HG03095 (cell line): Measurements from ENCODE around the gene ADNP.
"Not testable (repeated sequence)": the region's sequence is repeated elsewhere in the genome, so short reads cannot be mapped to it uniquely, and the experiment has no call there.

Source experiments
- ATAC-seq: cut with Tn5 transposase; IDR thresholded peaks from one replicate; pipeline ENCODE4 v1.9.1; 2021; ENCODE audit warnings: moderate library complexity; ENCODE audit not compliant: unreplicated experiment

ADNP gene

DNA sequence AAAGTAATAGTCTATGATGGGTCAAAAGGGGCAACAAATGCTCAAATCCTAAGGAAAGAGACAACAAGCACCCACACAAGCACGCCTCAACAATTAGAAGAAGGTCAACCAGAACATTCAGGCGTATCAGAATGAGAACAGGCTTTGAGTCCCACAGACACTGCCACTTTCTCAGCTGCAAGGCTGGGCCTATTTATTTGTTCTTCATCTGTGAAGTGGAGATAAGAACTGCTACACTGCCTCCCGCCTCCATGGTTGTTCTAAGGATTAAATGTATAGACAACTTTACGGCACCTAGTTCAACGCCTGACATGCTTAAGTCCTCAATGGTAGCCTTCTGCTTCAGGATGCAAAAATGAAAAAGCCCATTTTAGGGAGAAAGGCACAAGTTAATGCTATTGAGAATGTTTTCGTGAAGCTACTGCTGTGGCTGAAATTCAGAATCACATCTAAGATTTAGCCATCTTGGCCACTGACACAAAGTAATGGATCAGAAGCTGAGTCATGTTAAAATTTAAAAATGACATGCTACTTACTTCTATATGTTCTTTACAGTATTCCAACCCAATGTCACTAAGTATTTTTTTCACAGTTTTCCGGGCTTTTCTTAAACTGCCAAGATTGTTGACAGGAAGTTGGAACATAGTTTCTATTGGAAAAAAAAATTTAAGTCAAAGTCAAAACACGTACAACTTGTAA, 27.7 kb downstream of the ADNP start:
- no peak for ATAC-seq

DNA sequence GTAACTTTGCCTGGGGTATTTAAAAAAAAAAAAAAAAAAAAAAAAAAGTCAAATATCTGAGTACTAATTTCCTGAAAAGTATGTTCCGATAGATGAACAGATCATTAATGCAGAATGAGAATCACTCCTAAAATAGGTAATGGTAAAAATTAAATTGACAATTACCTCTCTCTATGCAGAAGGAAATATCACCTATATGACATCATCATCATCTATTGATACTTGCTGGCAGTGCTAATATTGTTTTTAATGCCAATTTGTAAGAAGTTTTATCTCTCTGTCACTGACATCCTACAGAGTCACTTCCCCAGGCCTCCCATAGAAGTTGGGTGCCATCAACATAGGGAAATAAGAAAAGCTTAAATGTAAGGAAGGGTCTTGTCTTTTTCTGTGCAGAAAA, 29.9 kb downstream of the ADNP start:
- ATAC-seq = no peak

DNA sequence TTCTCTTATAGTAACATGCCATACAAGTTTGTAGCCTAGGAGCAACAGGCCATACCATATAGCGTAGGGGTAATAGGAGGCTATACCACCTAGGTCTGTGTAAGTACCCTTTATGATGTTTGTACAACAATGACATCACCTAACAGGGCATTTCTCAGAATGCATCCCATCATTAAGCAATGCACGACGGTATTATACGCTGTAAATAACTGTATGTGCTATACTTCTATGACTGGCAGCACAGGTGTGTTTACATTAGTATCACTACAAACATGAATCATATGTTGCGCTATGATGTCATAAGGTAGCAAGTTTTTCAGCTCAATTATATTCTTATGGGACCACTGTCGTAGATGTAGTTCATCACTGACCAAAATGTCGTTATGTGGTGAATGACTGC, 31.0 kb downstream of the ADNP start:
- ATAC-seq = no peak

DNA sequence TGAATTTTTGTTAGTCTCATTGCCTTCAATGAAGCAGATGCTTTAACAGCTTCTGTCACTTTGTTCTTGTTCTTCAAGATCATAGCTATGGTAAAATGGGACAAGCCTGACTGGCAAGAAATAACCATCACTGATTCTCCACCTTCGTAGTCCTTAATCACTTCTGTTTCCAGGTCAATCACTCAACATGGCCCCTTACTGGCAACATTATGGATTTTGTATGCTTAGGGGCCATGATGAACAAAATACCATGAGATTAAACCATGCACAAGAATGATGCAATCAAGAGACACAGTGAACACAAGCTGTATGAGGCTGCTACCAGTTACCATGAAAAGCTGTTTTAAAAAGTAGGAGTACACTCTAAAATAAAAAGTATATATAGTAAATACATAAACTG, 32.8 kb downstream of the ADNP start:
- no peak for ATAC-seq

DNA sequence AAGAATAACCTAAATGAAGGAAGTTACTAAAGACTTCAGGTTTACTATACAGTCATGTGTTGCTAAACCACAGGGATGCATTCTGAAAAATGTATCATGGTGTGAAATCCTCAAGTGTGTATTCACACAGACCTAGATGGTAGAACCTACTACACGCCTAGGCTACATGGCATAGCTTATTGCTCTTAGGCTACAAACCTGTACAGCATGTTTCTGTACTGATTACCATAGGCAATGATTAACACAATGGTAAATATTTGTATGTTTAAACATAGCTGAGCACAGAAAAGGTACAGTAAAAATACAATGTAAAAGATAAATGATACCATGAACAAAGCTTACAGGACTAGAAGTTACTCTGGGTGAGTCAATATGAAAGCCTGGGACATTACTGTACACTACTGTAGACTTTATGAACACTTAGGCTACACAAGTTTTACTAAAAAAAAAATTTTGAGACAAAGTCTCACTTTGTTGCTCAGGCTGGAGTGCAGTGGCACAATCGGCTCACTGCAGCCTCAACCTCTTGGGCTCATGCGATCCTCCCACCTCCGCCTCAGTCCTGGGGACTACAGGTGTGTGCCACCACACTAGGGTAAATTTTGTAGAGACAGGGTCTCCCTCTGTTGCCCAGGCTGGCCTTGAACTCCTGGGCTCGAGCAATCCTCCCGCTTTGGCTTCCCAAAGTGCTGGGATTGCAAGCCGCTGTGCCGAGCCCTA, 36.0 kb downstream of the ADNP start:
- no peak for ATAC-seq

DNA sequence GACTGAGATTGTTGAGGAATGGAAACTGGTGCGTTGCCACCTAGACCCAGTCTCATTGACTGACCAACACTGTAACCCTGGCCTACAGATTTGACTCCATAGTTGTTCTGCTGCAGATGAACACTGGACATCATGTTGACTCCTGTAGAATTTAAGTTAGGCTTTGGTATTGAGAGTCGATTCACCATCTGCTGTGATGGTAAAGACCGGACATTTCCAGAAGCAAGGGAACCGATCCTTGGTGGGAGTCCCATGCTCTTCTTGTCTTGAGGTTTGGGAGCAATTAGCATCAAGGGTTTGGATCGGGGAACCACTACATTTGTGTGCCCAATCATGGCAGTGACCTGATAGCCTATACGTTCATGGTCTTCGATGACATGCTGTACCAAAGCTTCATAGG, 37.6 kb downstream of the ADNP start:
- ATAC-seq = no peak

- no peak for ATAC-seq
These were observed 38.8 kb downstream of the ADNP start for GRCh38 chr20:50892394-50892793.

DNA sequence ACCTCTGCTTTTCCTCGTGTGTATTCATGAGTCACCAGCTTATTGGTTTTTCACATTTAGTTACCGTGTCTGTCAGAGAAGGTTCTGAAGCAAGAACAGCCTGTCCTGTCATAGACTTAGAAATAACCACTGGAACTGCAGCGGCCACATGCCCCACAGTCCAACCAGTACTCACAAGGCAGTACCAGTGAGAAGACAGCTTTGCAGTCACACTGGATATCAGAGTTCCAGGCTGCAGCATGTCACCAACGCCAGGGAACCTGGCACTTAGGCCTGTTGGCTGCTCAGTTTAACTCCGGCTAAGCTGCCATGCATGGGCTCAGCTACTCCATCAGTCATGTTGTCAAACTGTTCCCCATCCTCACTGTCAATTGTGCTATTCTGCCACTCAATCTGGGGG, 40.1 kb downstream of the ADNP start:
- no peak for ATAC-seq

GRCh38 chr20:50887576-50887975, 43.7 kb downstream of the ADNP start:
- no peak for ATAC-seq

DNA sequence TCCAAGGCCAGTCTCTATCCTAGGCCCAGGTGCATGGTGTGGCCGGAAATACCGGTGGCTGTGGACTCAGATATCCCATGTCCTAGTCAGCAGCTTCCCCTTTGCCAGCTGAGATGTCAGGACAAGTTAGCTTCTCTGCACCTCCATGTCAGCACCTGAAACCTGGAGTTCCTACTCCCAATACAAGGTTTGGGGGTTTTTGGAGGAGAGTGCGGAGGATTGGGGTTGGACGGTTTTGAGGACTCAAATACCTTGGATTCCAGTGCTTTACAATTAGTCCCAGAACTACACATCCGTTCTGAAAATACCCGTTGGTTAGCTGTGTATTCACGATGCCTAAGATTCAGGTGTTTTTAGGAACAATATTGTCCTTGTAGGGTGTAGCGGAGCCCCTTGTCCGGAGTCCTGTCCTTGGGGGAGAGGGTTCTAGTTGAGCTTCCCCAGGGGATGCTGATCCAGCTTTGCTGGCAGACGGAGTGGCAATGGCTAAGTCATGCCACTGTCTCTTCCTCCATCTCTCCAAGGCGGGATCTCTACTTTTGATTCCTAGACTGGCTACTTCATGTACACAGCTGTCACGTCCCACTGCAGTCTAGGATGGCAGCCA, 45.0 kb downstream of the ADNP start:
- ATAC-seq = no peak

- no peak for ATAC-seq
These were observed 45.5 kb downstream of the ADNP start for GRCh38 chr20:50885781-50886180.

- ATAC-seq = no peak
These were observed 46.2 kb downstream of the ADNP start for GRCh38 chr20:50885068-50885467.

- no peak for ATAC-seq
These were observed 47.4 kb downstream of the ADNP start for GRCh38 chr20:50883856-50884255.

DNA sequence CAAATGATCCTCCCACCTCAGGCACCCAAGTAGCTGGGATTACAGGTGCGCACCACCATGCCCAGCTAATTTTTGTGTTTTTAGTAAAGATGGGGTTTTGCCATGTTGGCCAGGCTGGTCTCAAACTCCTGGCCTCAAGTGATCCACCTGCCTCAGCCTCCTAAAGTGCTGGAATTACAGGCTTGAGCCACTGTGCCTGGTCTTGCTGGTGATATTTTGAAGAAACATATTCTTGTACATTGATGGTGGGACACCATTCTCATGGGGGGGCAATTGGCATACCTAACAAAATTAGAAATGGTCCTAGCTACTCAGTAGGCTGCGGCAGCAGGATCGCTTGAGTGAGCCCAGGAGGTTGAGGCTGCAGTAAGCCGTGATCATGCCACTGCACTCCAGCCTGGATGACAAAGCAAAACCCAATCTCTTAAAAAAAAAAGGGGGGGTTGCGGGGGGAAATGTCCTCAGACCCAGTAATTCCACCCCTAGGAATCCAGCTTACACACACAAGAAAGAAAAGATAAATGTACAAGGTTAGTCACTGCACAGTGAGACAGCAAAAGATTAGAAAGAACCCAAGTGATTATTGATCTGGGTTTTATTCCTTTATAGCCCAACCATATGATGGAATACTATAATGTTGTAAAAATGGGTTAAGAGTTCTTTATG, 49.3 kb downstream of the ADNP start:
- not testable (repeated sequence) for ATAC-seq

GRCh38 chr20:50879649-50880550, 51.3 kb downstream of the ADNP start:
- no peak for ATAC-seq

DNA sequence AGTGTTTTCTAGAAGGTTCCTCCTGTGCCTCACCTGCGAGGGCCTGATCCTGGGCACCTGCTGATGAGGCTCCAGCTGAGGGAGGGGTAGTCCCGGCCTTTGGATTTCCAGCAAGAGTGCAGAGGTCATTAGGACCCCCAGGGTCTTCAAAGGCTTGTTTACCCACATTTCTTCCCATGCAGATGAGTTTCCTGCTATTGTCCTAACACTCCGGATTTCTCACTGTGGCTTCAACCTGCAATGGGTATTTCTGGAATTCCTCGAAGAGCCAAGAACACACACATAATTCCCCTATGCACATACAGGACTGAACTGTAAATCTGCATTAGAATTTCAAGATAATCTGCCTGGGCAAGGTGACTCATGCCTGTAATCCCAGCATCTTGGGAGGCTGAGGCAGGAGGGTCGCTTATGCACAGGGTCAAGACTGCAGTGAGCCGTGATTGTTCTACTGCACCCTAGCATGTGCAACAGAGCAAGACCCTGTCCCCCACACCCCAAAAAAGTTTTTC, 53.9 kb downstream of the ADNP start:
- no peak for ATAC-seq

DNA sequence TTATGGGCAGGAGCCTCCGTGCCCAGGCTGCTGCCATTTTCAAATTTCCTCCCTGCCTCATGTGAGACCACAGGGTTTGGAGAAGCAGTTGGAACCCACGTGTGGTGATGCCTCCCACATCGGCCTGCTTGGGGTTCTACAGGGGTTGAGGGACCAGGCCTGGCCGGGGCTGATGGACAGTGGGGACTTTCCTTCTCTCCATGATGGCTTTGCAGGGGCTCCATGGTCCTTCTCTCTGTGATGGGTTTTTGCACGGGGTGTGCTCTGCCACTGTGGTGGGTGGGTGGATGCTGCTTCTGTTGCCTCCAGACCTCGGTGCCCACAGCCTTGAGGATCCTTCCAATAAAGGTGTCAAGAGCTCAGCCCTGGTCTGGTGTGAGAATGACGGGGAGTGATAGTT, 54.4 kb downstream of the ADNP start:
- no peak for ATAC-seq

- ATAC-seq = no peak
These were observed 55.1 kb downstream of the ADNP start for GRCh38 chr20:50876063-50876685.

GRCh38 chr20:50874758-50875665, 56.2 kb downstream of the ADNP start:
- no peak for ATAC-seq
